ENCODE data around the gene ZKSCAN2.

The ZKSCAN2 gene

GRCh38 chr16:25198021-25198420 is 59.6 kb downstream of the ZKSCAN2 start:
- no peak for TF ChIP-seq EZH2 (optimal IDR thresholded peaks at IDR 0.05; ENCODE audit: low read depth, low read length)
- TF ChIP-seq EZH2phosphoT487 (IDR thresholded peaks at IDR 0.05; ENCODE audit: low read length) = no peak
- TF ChIP-seq CTCF (IDR thresholded peaks at IDR 0.05; ENCODE audit: low read length) = no peak
- Histone ChIP-seq H3K36me3 (replicated peaks; ENCODE audit: insufficient read depth, low read length) (no peaks in the 10 kb centered on the region), H3K27me3 (replicated peaks; ENCODE audit: insufficient read depth, low read length) (no peaks in the 10 kb centered on the region), H2AFZ (ENCODE audit: low read length) (no peak overlapping the region), H3K9ac (ENCODE audit: low read length) (no peak overlapping the region), H3K27ac (ENCODE audit: low read length) (no peak overlapping the region), H3K9me2 (replicated peaks; ENCODE audit: insufficient read depth, low read length) (no peaks in the 10 kb centered on the region), H3K4me2 (ENCODE audit: low read depth, low read length) (no peak overlapping the region), H4K20me1 (ENCODE audit: insufficient read depth, low read length) (no peaks in the 10 kb centered on the region), H3K4me3 (ENCODE audit: low read length) (no peak overlapping the region), H3K79me2 (ENCODE audit: low read length) (no peaks in the 10 kb centered on the region), H3K4me1 (ENCODE audit: low read length) (no peaks in the 10 kb centered on the region), H3K9me3 (replicated peaks; ENCODE audit: insufficient read depth, low read length) (no peaks in the 10 kb centered on the region), H3F3A (ENCODE audit: insufficient read depth, low read length) (no peaks in the 10 kb centered on the region)
- DNase-seq = no peak

- H4K20me1 ChIP-seq (ENCODE audit: insufficient read depth, low read length) = no peaks in the 10 kb centered on the region
- no peaks in the 10 kb centered on the region for H3K4me1 ChIP-seq (ENCODE audit: low read length)
- H3K27ac ChIP-seq (ENCODE audit: low read length) = no peak overlapping the region
- no peak for TF ChIP-seq EZH2 (optimal IDR thresholded peaks at IDR 0.05; ENCODE audit: low read depth, low read length)
- no peak for TF ChIP-seq CTCF (IDR thresholded peaks at IDR 0.05; ENCODE audit: low read length)
- TF ChIP-seq EZH2phosphoT487 (IDR thresholded peaks at IDR 0.05; ENCODE audit: low read length) = no peak
- H3K27me3 ChIP-seq (replicated peaks; ENCODE audit: insufficient read depth, low read length) = no peaks in the 10 kb centered on the region
- DNase-seq = no peak
- H3K9ac ChIP-seq (ENCODE audit: low read length) = no peak overlapping the region
- H2AFZ ChIP-seq (ENCODE audit: low read length) = no peak overlapping the region
- H3K9me2 ChIP-seq (replicated peaks; ENCODE audit: insufficient read depth, low read length) = no peaks in the 10 kb centered on the region
- H3K79me2 ChIP-seq (ENCODE audit: low read length) = no peaks in the 10 kb centered on the region
- no peak overlapping the region for H3K4me2 ChIP-seq (ENCODE audit: low read depth, low read length)
- H3F3A ChIP-seq (ENCODE audit: insufficient read depth, low read length) = no peaks in the 10 kb centered on the region
- no peaks in the 10 kb centered on the region for H3K9me3 ChIP-seq (replicated peaks; ENCODE audit: insufficient read depth, low read length)
- no peak overlapping the region for H3K4me3 ChIP-seq (ENCODE audit: low read length)
- no peaks in the 10 kb centered on the region for H3K36me3 ChIP-seq (replicated peaks; ENCODE audit: insufficient read depth, low read length)
Observed at GRCh38 chr16:25194273-25194878, 63.3 kb downstream of the ZKSCAN2 start.

GRCh38 chr16:25192096-25192495 is 65.5 kb downstream of the ZKSCAN2 start:
- no peak overlapping the region for H3K9ac ChIP-seq (ENCODE audit: low read length)
- no peak overlapping the region for H3K27ac ChIP-seq (ENCODE audit: low read length)
- H2AFZ ChIP-seq (ENCODE audit: low read length) = no peak overlapping the region
- H3K4me1 ChIP-seq (ENCODE audit: low read length) = no peaks in the 10 kb centered on the region
- H3F3A ChIP-seq (ENCODE audit: insufficient read depth, low read length) = no peaks in the 10 kb centered on the region
- H4K20me1 ChIP-seq (ENCODE audit: insufficient read depth, low read length) = no peaks in the 10 kb centered on the region
- H3K9me2 ChIP-seq (replicated peaks; ENCODE audit: insufficient read depth, low read length) = no peaks in the 10 kb centered on the region
- no peak for TF ChIP-seq EZH2 (optimal IDR thresholded peaks at IDR 0.05; ENCODE audit: low read depth, low read length)
- TF ChIP-seq EZH2phosphoT487 (IDR thresholded peaks at IDR 0.05; ENCODE audit: low read length) = no peak
- TF ChIP-seq CTCF (IDR thresholded peaks at IDR 0.05; ENCODE audit: low read length) = no peak
- no peak overlapping the region for H3K4me2 ChIP-seq (ENCODE audit: low read depth, low read length)
- H3K9me3 ChIP-seq (replicated peaks; ENCODE audit: insufficient read depth, low read length) = no peaks in the 10 kb centered on the region
- no peaks in the 10 kb centered on the region for H3K27me3 ChIP-seq (replicated peaks; ENCODE audit: insufficient read depth, low read length)
- no peak for DNase-seq
- no peaks in the 10 kb centered on the region for H3K36me3 ChIP-seq (replicated peaks; ENCODE audit: insufficient read depth, low read length)
- no peaks in the 10 kb centered on the region for H3K79me2 ChIP-seq (ENCODE audit: low read length)
- no peak overlapping the region for H3K4me3 ChIP-seq (ENCODE audit: low read length)
